K562 (cell line): ENCODE results near the gene PILRA.
"Not testable (repeated sequence)": the region's sequence is repeated elsewhere in the genome, so short reads cannot be mapped to it uniquely, and the experiment has no call there.

Source experiments
- CHD2 ChIP-seq: IDR thresholded peaks from 2 replicates; pipeline ENCODE4 v1.6.1; 2011; ENCODE audit warnings: low read depth, low read length
- EZH2 ChIP-seq: IDR thresholded peaks from 2 replicates; pipeline ENCODE4 v1.6.1; 2012; ENCODE audit warnings: low read depth, mild to moderate bottlenecking, inconsistent platforms, low read length, borderline replicate concordance
- HMGN3 ChIP-seq: IDR thresholded peaks from 2 replicates; pipeline ENCODE4 v1.6.1; 2011; ENCODE audit warnings: borderline replicate concordance, low read depth, mild to moderate bottlenecking, mixed read lengths, low read length; ENCODE audit not compliant: insufficient read length; ENCODE audit errors: extremely low read depth
- NCOA4 ChIP-seq: fragments of 450-650 bp; IDR thresholded peaks from 2 replicates; pipeline ENCODE4 v1.6.1; 2018; ENCODE audit warnings: mild to moderate bottlenecking; ENCODE audit not compliant: partially characterized antibody
- NCOR1 ChIP-seq: fragments of 450-650 bp; IDR thresholded peaks from 2 replicates; pipeline ENCODE4 v1.6.1; 2016; ENCODE audit warnings: mild to moderate bottlenecking, moderate library complexity
- TF ChIP-seq, protein P1 (sequence below): fragments of 250-450 bp; sonication (Bioruptor Pico); IDR thresholded peaks from 2 replicates; pipeline ENCODE4 v1.5.1; 2021; ENCODE audit warnings: mild to moderate bottlenecking
- TF ChIP-seq, protein P2 (sequence below): sonication (generic); formaldehyde crosslinking; IDR thresholded peaks from 2 replicates; pipeline ENCODE4 v1.9.0; 2022; ENCODE audit warnings: mild to moderate bottlenecking, missing genetic modification reagents

- not testable (repeated sequence) for TF ChIP-seq EZH2, CHD2, NCOA4, HMGN3, NCOR1
- TF ChIP-seq, protein P1, sequence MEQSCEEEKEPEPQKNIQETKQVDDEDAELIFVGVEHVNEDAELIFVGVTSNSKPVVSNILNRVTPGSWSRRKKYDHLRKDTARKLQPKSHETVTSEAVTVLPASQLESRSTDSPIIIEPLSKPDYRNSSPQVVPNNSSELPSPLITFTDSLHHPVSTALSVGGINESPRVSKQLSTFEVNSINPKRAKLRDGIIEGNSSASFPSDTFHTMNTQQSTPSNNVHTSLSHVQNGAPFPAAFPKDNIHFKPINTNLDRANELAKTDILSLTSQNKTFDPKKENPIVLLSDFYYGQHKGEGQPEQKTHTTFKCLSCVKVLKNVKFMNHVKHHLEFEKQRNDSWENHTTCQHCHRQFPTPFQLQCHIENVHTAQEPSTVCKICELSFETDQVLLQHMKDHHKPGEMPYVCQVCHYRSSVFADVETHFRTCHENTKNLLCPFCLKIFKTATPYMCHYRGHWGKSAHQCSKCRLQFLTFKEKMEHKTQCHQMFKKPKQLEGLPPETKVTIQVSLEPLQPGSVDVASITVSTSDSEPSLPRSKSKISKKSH: not testable (repeated sequence)
- TF ChIP-seq, protein P2, sequence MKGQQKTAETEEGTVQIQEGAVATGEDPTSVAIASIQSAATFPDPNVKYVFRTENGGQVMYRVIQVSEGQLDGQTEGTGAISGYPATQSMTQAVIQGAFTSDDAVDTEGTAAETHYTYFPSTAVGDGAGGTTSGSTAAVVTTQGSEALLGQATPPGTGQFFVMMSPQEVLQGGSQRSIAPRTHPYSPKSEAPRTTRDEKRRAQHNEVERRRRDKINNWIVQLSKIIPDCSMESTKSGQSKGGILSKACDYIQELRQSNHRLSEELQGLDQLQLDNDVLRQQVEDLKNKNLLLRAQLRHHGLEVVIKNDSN (CRISPR knock-in tag): not testable (repeated sequence)
Measured at GRCh38 chr7:100344124-100344559, 29.1 kb upstream of the PILRA start.
